ENCODE data around the gene DTHD1.

- TF ChIP-seq CTCF (IDR thresholded peaks at IDR 0.05 in 8 of 11, conservative IDR thresholded peaks at IDR 0.05 in 3 of 11): no peak
- no peak for TF ChIP-seq POLR2A (IDR thresholded peaks at IDR 0.05)
Measured at GRCh38 chr4:36310793-36311192, 29.4 kb downstream of the DTHD1 start.
